ENCODE measurements around the gene CSNK1A1L. TPM values are rescaled to one million over a fixed set of nuclear protein-coding genes. Genes with fewer than 3 reads are reported as not detected.

Gene CSNK1A1L
- total RNA-seq, 4 donors from 2014 or later, result not detected

GRCh38 chr13:37076818-37077217, 28.6 kb downstream of the CSNK1A1L start:
- Histone ChIP-seq H3K4me3 (replicated peaks in 1 of 3) (no peak overlapping the region), H3K4me1 (peaks cover 0 to 4% of the 10 kb centered on the region in 2 donors), H3K36me3 (no peaks in the 10 kb centered on the region), H3K27me3 (no peaks in the 10 kb centered on the region), H3K27ac (no peak overlapping the region), H3K9me3 (no peaks in the 10 kb centered on the region)
- WGBS, 2 donors, result 99% methylated on average over 2 of the region's 2 CpGs
- no peak for DNase-seq
- TF ChIP-seq POLR2A (IDR thresholded peaks at IDR 0.05) (no peak), CTCF (IDR thresholded peaks at IDR 0.05) (no peak)
- intact Hi-C loops (cut with DNase I), result no loop called here

- no peak for TF ChIP-seq CTCF (IDR thresholded peaks at IDR 0.05)
- no peak for TF ChIP-seq POLR2A (IDR thresholded peaks at IDR 0.05)
- no peak for DNase-seq
- H3K4me3 ChIP-seq (replicated peaks in 1 of 3), result no peak overlapping the region
- no peak overlapping the region for H3K27ac ChIP-seq
- intact Hi-C loops (cut with DNase I), result no loop called here
- H3K9me3 ChIP-seq, result no peaks in the 10 kb centered on the region
- H3K27me3 ChIP-seq, result no peaks in the 10 kb centered on the region
- no peaks in the 10 kb centered on the region for H3K36me3 ChIP-seq
- H3K4me1 ChIP-seq, result peaks cover 0 to 6% of the 10 kb centered on the region in 2 donors
- 79 to 90% methylated on average over 2 of the region's 2 CpGs for WGBS, 2 donors
These were observed 30.3 kb downstream of the CSNK1A1L start for GRCh38 chr13:37075164-37075563.

- TF ChIP-seq CTCF (IDR thresholded peaks at IDR 0.05), result peak in 3 of 6 experiments; percentile 36 to 52 (median 39)
- no peak for TF ChIP-seq POLR2A (IDR thresholded peaks at IDR 0.05)
- intact Hi-C loops (cut with DNase I), result no loop called here
These were observed 30.8 kb downstream of the CSNK1A1L start for GRCh38 chr13:37074703-37075102.

GRCh38 chr13:37072024-37072423, 33.4 kb downstream of the CSNK1A1L start:
- Histone ChIP-seq H3K4me3 (replicated peaks in 1 of 3) (no peak overlapping the region), H3K27me3 (no peaks in the 10 kb centered on the region), H3K9me3 (no peaks in the 10 kb centered on the region), H3K4me1 (peaks cover 0 to 6% of the 10 kb centered on the region in 2 donors), H3K27ac (no peak overlapping the region), H3K36me3 (no peaks in the 10 kb centered on the region)
- 64 to 70% methylated on average over 4 of the region's 4 CpGs for WGBS, 2 donors
- TF ChIP-seq CTCF (IDR thresholded peaks at IDR 0.05), result no peak
- TF ChIP-seq POLR2A (IDR thresholded peaks at IDR 0.05), result no peak
- no peak for DNase-seq
- intact Hi-C loops (cut with DNase I), result no loop called here

More at GRCh38 chr13:37074703-37075102, 30.8 kb downstream of the CSNK1A1L start:
- Histone ChIP-seq H3K27me3 (no peaks in the 10 kb centered on the region), H3K4me3 (replicated peaks in 1 of 3) (no peak overlapping the region), H3K4me1 (peaks cover 0 to 6% of the 10 kb centered on the region in 2 donors), H3K27ac (no peak overlapping the region), H3K36me3 (no peaks in the 10 kb centered on the region), H3K9me3 (no peaks in the 10 kb centered on the region)
- WGBS, 2 donors, result 2 to 9% methylated on average over 1 of the region's 1 CpG
- no peak for DNase-seq

- intact Hi-C loops (cut with DNase I), result no loop called here
- no peak overlapping the region for H3K4me3 ChIP-seq (replicated peaks in 1 of 3)
- TF ChIP-seq POLR2A (IDR thresholded peaks at IDR 0.05) (no peak), CTCF (IDR thresholded peaks at IDR 0.05) (no peak)
- H3K4me1 ChIP-seq, result peaks cover 0 to 6% of the 10 kb centered on the region in 2 donors
- DNase-seq, result peak; percentile 61 to 81
- 61 to 70% methylated on average over 3 to 5 of the region's 7 CpGs for WGBS, 2 donors
- no peaks in the 10 kb centered on the region for H3K36me3 ChIP-seq
- no peak overlapping the region for H3K27ac ChIP-seq
- H3K27me3 ChIP-seq, result no peaks in the 10 kb centered on the region
- H3K9me3 ChIP-seq, result no peaks in the 10 kb centered on the region
These were observed 34.5 kb downstream of the CSNK1A1L start for GRCh38 chr13:37070956-37071355.

Measured in thyroid gland (tissue), 4 donors.